GM18507 (cell line): Measurements from ENCODE around the gene USF3.
"Not testable (repeated sequence)": the region's sequence is repeated elsewhere in the genome, so short reads cannot be mapped to it uniquely, and the experiment has no call there.

ENCODE experiments used
- DNase-seq: peaks from one replicate; pipeline ENCODE4 v3.0.0; 2011; ENCODE audit warnings: low read depth; ENCODE audit not compliant: insufficient read length; ENCODE audit errors: extremely low spot score
- FAIRE-seq: peaks from 2 replicates; lab custom pipeline; 2011; peaks lifted over from hg19 to GRCh38; lab: Jason Lieb, UNC

The USF3 gene

DNA sequence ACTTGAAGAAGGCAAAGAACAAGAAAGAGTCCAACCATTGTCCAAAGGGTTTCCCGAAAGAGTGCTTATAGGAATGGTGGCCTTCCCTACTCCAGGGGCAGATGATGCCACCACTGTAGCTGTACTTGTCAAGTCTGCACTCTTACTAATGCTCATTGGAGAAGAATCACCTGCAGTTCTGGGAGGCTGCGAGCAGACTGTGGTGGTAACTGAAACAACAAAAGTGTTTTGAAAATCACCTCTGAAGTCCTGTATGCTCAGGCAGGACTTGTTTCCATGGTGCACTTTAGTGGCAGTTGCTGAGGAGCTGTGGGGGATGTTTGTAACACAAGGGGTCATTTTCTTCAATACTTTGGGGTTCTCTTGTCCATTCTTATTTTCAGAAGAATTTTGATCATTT, 36.0 kb downstream of the USF3 start:
- no peak for FAIRE-seq

DNA sequence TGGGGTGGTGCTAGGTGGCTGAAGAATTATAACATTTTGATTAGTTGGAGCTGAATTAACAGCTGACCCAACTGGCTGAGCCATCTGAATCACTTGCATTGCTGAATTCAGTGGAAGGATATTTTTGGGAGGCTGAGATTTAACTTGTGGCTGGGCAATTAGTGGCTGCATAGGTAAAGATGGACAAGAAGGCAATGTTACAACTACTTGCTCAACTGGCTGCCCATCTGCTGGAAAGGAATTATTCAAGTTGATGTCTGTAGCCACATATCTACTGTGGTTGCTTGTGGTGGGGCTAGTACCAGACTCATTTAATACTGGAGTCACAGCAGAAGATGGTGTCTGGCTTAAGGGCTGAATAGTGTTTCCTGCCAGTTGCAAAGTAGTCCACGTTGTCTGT, 36.4 kb downstream of the USF3 start:
- DNase-seq: no peak

More for the DNA sequence above, 36.0 kb downstream of the USF3 start:
- DNase-seq: no peak

DNA sequence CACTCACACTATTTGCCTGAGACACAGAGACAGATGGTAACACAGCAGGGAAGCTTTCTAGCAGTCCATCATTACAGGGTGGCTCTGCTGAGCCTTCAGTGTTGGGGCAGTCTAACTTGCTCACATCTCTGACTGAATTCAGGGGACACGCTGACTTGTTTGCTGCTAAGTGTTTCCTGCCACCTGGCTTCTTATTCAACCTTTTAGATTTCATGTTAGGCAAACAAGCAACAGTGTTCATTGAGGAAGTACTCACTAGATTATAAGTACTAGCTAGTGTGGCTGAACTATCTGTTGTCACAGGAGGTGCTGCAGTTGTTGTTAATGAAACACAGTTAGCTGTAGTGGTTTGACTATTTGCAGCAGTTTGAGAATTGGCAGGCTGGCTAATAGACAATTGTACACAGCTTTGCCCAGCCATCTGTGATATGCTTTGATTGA, 37.3 kb downstream of the USF3 start:
- DNase-seq: no peak
- no peak for FAIRE-seq

More for the DNA sequence above, 36.4 kb downstream of the USF3 start:
- no peak for FAIRE-seq

DNA sequence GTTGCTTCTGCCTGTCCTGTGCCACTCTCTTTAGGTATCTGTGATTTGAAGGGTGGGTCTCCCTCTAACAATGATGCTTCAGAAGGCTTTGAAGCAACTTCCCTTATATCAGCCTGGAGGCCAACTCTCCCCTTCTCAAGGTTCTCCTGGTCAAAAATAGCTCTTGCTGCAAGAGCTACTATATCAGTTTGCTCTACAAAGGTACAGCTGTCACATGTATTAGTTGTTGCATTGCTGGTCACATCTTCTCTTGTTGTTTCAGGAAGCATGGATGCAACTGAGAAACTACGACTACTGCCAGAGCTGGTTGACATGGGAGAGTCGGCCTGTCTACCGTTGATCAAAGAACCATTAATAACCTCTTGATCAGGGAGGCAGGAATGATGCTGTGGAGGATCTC, 38.3 kb downstream of the USF3 start:
- FAIRE-seq (no peak), DNase-seq (no peak)

DNA sequence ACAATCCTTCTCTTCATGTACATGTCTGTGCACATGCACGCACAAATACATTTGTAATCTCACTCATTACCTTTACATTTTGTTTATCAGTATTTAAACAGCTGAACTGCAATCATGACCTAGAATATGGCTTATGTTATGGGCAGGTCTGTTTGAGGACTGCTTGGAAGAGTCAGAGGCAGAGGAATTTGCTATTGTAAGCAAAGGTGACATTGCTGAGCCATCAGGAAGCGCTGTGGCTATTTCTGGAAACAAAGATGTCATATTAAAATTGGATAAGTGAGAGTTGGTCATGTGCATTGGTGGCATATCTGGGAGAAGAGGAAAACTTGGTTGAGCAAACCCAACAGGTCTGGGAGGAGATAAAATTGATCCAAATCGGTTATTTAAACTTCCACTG, 41.6 kb downstream of the USF3 start:
- FAIRE-seq (no peak), DNase-seq (no peak)

DNA sequence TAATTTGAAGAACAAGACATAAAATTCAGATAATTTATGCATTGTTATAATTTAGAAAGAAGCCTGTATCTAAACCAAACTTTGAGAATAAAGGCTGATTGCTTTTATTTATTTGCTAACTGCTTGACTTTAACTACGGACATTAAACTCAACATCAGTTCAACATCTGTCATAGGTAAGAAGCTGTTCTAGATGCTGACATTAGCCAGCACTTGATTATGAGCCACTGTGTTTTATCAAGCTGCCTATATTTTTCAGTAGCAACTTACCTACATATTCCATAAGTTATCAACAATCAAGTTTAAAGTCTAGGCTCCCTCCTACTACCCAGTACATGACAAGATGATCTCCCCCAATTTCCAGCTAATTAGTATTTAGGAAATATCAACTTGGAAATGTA, 42.1 kb downstream of the USF3 start:
- DNase-seq (no peak), FAIRE-seq (no peak)

DNA sequence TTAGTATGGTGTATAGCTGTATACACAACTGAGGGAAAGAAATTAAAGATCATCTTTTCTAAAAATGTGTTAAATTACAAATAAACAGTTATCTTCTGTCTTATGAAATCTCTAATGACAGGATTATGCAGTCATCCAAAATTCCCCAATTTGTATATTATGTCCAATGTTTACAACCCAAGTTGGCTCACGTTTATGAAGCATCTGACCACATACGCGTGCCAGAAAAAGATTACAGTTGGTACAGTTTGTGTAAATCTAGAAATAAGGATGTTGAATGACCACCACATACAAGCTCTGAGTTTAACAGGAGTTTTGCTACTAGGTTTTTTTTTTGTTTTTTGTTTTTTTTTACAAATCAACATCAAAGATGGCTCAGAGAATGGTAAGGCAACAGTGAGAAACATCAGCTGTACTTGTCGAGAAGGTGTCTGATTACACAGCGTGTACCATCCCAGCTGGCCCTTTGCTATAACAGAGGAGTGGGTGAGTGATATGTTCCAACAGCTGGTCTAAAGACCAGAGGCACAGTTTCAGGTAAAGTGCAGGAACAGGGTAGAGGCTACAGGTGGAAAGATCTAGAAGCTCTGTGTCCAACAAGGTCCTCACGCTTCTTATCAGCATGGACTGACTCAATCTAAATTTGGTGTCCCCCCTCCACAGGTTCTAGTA, 47.1 kb downstream of the USF3 start:
- DNase-seq (no peak), FAIRE-seq (no peak)

DNA sequence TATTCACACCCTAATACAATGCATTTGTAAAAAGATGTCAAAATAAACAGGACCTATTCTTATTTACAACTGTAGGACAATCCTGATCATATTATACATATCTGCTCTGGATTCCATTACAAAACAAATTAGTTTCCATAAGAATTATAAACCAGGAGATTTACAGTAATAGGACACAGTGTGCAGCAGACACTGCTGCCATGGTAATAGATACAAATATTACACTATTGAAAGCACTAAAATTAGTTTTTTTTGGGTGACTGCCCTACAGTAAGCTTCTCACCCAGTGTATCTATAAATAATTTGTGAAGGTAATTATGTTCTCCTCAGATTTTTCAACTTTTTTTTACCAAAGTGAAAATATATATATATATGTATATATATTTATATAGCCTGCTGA, 47.9 kb downstream of the USF3 start:
- no peak for DNase-seq
- FAIRE-seq: no peak

DNA sequence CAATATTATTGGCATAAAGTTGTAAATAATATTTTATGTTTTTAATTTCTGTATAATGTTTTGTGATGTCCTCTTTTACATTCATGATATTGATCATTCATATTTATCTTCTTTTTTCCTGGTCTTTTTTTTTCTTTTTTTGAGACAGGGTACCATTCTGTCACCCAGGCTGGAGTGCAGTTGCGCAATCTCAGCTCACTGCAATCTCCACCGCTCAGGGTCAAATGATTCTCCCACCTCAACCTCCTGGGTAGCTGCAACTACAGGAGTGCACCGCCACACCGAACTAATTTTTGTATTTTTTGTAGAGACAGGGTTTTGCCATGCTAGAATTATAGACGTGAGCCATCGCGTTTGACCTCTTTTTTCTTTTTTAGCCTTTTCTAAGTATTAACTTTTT, 52.9 kb downstream of the USF3 start:
- DNase-seq: no peak
- FAIRE-seq: no peak

DNA sequence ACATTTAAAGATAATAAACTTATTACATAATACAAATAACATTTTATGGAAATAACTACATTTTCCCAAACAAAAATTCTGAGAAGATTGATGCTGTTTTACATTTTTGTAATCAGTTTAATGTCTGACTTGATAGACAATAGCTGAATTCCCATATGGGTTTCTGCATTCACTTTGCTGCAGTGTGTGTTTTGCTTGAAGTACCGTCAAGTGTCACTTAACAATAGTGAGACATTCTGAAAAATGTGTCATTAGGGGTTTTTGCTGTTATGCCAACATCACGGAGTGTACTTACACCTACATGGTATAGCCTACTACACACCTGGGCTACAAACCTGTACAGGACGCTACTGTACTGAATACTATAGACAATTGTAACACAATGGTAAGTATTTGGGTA, 57.5 kb downstream of the USF3 start:
- FAIRE-seq (no peak), DNase-seq (no peak)

DNA sequence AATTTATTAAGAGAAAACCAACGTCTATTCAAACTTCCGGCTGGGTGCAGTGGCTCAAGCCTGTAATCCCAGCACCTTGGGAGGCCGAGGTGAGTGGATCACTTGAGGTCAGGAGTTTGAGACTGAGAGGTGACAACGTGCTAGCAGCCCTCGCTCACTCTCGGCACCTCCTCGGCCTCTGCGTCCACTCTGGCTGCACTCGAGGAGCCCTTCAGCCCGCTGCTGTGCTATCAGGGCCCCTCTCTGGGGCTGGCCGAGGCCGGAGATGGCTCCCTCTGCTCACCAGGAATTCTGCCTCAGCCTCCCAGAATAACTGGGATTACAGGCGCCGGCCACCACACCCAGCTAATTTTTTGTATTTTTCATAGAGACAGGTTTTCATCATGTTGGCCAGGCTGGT, 58.7 kb downstream of the USF3 start:
- no peak for FAIRE-seq
- no peak for DNase-seq

DNA sequence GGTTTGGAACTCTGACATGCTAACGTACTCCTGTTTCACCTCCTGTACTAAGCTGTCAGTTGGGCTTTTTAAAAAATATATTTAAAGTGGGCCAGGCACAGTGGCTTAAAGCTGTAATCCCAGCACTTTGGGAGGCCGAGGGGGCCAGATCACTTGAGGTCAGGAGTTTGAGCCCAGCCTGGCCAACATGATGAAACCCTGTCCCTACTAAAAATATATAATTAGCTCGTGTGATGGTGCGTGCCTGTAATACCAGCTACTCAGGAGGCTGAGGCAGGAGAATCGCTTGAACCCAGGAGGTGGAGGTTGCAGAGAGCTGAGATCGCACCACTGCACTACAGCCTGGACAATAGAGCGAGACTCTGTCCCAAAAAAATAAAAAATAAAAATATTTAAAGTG, 60.4 kb downstream of the USF3 start:
- FAIRE-seq, DNase-seq: not testable (repeated sequence)

DNA sequence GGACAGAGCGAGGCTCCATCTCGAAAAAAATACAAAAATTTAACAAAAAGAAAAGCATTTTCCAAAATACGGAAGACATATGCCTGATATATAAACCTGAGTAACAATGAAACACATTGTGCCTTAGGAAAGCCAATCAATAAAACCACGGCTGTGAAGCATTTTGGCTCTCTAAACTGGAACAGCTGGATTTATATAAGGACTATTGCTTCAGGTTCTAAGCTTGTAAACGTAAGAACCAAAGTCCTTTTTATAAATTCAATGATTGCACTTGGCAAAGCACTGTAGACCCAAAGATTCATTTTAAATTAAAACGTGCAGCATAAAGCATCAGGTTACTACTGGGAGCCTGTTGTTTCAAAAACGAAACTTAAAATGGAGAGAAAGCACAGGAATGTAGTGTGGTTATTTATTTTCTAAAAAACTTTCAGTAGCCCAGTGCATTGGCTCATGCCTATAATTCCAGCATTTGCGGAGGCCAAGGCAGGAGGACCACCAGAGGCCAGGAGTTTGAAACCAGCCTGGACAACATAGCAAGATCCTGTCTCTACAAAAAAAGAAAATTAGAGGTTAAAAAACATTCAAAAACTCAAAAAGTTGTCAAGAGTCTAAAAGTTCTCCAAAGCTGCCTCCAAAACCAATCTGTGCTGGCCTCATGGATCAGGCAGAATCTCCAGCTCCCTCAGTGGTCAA, 61.5 kb downstream of the USF3 start:
- FAIRE-seq: no peak
- no peak for DNase-seq

DNA sequence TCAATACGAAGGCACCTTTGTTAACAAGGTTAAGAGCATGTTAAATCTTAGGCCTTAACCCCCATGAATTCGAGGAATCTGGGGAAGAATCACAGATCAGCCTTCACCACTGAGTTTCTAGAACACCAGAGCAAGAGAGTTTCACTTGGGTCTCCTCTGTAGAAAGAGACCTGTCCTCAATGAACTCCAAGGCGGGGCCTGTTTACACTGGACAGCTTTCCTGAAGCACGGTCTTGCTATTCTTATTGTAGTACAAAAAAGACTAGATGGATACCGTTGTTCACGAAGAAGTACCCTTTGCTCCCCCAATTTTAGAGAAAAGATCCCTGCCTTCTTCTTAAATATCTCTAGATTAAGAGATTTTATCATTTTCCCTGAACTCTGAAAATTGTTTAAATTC, 64.9 kb downstream of the USF3 start:
- no peak for FAIRE-seq
- no peak for DNase-seq

DNA sequence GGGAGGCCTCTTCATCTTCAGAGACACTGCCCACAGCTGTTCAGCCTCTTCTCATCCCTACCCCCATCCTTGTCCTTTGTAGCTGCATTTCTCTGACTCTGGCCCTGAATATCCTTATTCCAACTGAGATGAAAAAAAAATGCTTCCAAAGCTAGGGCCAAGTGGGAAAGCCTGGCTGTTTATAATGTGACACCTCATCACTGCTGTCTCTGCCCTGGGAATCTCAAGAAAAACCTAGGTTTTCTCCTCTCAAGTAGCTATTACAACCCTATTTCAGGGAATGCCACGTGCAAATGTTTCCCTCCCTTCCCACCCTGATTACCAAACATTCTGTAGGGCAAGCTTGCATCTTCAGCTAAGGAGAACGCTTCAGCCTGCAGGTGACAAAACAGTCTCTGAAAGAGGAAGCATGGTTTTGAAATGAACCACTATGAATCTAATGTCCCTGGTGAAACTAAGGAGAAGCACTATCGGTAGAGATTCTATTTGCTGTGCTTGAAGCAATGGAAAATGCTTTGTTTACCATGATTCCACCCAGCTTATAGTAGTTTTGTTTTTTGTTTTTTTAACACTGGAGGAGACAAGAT, 65.4 kb downstream of the USF3 start:
- no peak for FAIRE-seq
- DNase-seq: no peak

DNA sequence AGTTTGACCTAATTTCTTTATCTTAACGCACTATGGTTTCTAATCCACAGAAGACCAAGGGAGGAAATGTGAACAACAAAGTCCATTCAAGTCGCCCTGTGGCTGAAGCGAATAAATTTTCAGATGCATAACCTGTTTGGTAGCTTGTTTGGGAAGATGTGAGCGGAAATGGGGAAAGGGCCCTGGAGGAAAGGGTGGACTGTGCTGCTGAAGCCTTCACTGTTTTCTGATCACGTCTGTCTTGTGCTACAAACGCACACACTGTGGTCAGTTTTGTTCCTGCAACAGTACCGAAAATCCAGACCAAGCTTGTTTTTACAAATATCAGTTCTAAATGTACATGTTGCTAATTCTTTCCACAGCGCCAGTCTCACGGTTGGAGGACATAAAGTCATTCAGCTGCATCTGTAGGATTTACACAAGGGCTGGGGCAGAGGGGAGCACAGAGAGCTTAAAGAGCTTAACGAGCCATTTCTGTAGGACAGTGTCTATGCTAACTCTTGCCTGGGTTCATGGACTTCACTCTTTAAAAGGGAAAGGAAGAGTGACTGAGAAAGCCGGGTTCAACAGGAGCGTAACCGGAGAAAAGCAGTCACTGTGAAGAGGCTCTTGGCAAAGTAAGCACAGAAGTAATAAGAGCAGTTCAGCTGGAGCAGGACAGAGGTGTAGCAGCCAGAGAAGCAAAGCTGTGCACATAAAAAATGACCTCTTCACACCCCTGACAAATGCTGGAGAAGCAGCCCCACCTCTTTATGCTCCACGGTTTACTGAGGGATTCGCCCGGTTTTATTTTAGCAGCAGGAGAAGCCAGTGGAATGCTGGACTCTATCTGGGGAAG, 66.6 kb downstream of the USF3 start:
- DNase-seq (no peak), FAIRE-seq (no peak)

DNA sequence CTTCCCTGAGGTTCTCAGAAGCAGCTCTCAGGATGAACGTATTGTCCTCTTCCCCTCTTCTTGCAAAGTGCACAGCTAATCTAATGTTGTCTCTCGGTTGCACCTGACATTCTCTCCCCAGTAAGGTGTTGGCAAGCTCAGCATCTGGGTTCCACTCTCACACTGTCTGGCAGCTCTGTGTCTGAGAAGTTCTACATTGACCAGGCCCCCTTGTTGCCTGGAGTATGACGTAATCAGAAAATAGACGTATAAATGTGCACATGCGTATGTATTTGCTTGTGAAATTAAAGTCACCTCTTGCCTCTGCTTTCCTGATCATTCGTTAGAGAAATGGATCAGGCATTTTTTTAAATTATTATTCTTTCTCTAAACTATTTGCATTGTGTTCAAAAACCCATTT, 67.7 kb downstream of the USF3 start:
- DNase-seq (no peak), FAIRE-seq (no peak)

DNA sequence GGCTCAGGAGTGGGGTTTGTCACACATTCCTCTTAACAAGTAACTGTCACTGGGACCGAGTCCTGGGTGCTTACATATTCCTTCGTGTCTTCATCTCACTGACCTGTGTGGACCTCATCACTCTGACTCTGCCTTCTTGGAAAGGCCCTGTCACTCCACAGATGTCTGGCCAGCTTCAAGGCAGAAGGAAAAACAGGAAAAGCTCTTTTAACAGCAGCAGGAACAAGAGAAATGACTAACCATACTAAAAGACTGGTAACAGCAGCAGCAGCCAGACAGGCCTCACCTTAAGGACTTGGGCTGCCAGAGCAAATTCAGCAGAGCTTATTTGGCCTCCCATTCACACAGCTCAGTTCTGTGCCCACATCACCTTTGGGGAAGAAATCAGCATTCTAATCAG, 68.1 kb downstream of the USF3 start:
- DNase-seq (no peak), FAIRE-seq (no peak)

DNA sequence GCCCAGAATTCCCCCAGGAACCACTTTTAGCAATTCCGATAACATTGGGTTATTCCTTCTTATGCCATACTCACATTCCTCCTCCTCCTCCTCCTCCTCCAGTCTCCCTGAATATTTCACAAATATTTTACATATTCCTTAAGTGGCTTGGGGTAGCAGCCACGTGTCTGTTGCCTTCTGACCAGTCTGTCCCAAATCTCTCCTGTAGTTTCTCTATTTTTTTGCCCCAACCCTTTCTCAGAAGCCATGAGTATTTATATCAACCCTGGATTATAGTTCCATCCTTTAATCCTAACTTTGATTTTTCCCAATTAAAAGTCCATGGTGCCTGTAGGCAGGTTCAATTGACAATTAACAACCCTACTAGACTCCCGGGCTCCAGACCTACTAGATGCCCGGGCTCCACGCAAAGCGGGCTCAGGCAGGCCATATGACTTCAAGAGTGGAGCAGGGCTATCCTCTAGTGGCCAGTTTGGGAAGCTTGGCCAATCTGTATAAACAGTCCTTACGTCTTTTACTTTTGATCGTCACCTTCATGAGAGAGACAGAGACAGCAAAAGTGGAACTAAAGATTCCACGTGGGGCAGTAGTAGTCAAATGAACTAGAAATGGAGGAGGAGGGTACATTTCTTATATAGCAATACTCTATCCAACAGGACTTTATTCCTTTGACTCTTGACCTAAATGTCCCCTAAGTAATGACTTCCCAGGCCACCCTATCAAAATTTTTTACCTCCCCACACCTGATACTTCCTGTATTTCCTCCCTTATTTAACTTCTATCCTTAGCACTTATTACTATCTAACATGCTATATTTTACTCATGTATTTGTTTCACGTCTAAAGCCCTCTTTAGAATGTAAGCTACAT, 69.7 kb downstream of the USF3 start:
- FAIRE-seq (no peak), DNase-seq (no peak)
